Stimulated activated CD4-positive, alpha-beta T cell treated with anti-CD3 and anti-CD28 coated beads, Interleukin-4, amount 100 ng/mL, for 4 hours (primary cell): ENCODE results near the gene SAMD4B.
"Not testable (repeated sequence)": the region's sequence is repeated elsewhere in the genome, so short reads cannot be mapped to it uniquely, and the experiment has no call there.

Source experiments
- DNase-seq, 2 experiments: peaks; one replicate each; pipeline ENCODE4 v3.0.0-alpha.2; 2020

The SAMD4B gene

GRCh38 chr19:39372047-39372802, 30.0 kb downstream of the SAMD4B start:
- no peak for DNase-seq

DNA sequence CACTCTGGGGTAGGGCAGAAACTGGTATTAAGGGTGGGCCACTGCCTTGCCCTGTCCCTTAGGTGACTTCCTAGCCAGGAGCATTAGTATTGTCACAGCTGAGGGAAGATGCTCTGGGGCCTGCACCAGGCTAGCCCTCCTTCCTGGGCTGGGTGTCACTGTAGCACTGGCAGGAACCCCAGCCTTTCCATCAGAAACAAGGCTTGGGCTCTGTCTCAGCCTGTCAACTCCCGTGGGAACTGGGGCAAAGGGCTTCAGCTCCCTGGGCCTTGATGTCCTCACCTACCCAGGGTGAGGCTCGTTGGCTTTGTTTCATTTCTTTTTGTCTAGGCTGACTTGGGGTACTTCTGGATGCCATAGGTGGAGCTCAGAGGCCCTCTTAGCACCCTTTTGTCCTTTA, 30.7 kb downstream of the SAMD4B start:
- DNase-seq: no peak

DNA sequence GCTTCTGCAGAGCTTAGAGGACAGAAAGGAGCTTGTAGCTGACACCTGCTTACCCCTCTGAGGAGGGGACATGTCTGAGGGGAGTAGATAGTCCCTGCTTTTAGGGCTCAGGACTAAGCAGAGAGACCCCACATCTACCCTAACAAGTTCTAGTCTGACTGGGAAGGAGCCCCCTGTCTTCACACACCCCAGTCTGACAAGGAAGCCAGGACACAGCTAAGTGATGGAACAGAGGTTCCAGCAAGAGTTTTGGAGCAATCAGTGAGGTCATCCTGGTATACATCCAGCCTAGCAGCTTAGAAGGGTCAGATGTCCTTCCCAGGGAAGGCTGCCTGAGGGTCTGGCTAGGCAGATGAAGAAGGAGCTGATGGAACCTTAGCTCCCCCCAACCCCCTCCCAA, 33.7 kb downstream of the SAMD4B start:
- no peak for DNase-seq

GRCh38 chr19:39377373-39378362, 35.4 kb downstream of the SAMD4B start:
- DNase-seq: no peak

DNA sequence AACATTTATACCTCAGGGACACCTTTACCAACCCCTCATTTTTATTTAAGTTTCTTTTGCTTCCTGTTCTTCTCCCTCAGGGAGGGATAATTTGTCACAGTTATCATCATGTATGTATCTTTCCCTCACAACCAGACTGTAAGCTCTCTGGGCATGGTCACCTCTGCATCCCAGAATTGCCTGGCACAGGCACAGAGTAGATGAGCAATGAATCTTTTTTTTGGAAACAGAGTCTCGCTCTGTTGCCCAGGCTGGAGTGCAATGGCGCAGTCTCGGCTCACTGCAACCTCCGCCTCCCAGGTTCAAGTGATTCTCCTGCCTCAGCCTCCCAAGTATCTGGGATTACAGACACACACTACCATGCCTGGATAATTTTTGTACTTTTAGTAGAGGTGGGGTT, 37.1 kb downstream of the SAMD4B start:
- not testable (repeated sequence) for DNase-seq

- DNase-seq: no peak
These were observed 37.7 kb downstream of the SAMD4B start for GRCh38 chr19:39379865-39380396.

- DNase-seq: no peak
These were observed 38.6 kb downstream of the SAMD4B start for GRCh38 chr19:39380521-39381502.

GRCh38 chr19:39381910-39382611, 39.8 kb downstream of the SAMD4B start:
- DNase-seq: no peak

GRCh38 chr19:39382991-39383828, 41.0 kb downstream of the SAMD4B start:
- no peak for DNase-seq

GRCh38 chr19:39384839-39385568, 42.8 kb downstream of the SAMD4B start:
- DNase-seq: no peak

- no peak for DNase-seq
These were observed 43.6 kb downstream of the SAMD4B start for GRCh38 chr19:39385629-39386411.

DNA sequence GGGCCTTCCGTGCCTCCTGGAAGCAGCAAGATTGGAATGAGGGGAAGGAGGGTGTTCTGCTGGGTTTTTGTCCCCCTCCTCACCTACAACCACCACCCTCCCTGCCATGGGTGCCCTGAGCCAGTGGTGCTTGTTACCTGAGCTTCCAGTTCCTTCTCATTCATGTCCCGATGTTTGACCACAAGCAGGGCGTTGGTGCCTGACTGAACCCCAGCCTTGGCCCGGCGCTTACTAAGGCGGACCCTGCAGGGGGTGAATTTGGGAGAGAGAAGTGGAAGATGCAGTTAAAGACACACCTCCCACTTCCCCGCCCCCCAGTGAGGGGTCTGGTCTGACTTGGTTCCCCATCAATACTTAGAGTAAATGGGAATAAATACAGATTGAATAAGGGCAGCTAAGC, 44.3 kb downstream of the SAMD4B start:
- no peak for DNase-seq

DNA sequence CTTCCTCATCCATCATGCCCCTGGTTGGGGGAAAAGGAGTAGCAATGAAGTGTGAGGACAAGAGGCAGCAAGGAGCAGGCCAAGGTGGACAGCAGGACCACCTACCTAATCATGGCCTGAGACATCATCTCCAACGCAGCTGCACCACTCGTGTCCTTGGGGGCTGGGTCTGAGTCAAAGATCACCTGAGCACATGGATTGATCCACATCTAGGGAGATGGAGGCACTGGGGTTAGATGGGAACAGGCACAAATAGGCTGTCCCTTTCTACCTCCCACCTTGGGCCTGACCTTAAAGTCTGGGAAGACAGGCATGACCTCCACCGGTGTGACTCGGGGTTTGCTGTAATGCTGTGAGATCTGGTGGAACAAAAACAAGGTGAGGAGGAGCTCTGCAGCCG, 46.4 kb downstream of the SAMD4B start:
- DNase-seq: no peak

DNA sequence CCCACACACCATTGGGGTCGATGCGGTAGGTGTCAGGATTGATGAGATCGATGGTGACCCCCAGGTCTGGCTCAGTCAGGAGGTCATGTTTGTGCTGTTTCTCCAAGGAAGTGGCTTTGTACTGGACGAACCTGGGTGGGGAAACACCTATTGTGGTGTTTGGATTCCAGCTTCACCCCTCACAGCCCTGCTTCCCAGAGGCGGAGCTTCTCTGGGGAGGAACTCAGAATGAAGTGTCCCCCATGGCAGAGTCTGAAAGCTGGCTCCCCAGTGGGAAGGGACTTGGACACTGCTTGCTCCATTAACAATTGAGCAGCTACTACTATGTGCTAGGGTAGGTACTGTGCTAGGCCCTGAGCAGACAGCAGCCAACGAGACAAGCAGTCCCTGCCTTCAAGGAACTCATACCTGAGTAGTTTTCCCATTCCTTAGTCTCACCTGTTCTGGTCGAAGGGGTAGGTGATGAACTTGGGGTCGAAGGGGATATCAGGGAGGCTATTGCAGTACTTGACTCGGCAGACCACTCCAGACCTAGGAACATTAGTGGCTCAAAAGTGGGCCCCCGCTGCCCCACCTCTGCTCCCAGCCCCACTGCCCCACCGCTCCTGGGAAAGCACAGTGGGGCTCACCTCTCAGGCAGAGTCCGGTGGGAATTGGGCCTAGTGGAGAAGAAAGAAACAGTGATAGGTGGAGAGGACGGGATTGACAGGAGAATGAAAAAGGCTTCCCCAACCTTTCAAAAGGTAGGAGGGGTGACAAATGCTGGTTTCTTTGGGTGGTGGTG, 47.6 kb downstream of the SAMD4B start:
- DNase-seq: no peak

- DNase-seq: peak in 1 of 2 experiments; percentile 85
These were observed 48.2 kb downstream of the SAMD4B start for GRCh38 chr19:39390451-39390750.

DNA sequence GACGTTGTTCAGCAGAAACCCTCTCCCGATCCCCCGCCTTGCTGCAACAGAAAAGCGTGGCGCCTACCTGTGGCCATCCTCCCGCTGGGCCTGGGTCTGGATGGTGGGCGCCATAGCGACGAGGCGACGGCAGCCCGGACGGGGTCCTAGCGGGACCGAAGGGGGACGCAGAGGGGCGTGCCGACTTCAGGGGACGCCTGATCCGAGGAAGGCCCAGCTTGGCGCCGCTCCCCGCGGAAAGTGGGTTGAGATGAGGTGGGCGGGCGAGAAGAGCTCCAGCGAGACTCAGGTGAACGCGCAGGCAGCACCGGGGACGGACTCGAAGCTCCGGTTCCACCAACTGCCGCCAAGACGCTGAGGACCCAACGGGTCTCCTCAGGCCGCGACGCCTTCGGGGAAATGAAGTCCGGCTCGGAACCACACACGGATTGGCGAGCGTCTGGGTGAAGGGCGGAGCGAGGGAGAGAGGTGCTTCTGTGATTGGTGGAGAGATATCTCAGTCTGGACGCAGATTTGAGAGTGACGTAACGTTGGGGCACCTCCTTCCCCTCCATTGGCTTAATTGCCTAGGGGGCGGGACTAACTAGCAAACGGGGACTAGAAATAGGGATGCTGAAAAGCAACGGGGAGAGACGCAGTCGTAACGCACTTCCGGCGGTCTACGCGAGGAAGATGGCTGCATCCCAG, 48.7 kb downstream of the SAMD4B start, which contains the start of the genes MED29 and PAF1:
Gene MED29 (plus strand): TSS at position 628 of the 687 bp plus-strand sequence. CDS start 45 bp downstream, at position 673.
Gene PAF1 (minus strand): TSS at position 356 of the 687 bp plus-strand sequence. CDS start 242 bp downstream, at position 114.
- peak; percentile 85 to 98 for DNase-seq
